Activated CD8-positive, alpha-beta T cell treated with anti-CD3 and anti-CD28 coated beads for 36 hours (primary cell): ENCODE measurements around the gene LENEP. TPM values are rescaled to one million over a fixed set of nuclear protein-coding genes. Genes with fewer than 3 reads are reported as not detected.
A peak's percentile ranks its signal among the peaks of the same experiment; 100 is the strongest.
"Not testable (repeated sequence)": the region's sequence is repeated elsewhere in the genome, so short reads cannot be mapped to it uniquely, and the experiment has no call there.

Experiments used
- ATAC-seq: fragments of 200-7000 bp; cut with Tn5 transposase; one replicate; pipeline ENCODE4 v1.10.0; 2021; ENCODE audit warnings: mild to moderate bottlenecking, moderate library complexity
- CTCF ChIA-PET: fragments of 350-600 bp; sonication (Branson Sonifier 250); formaldehyde crosslinking; loops from one replicate; lab custom pipeline; 2021; ENCODE audit warnings: antibody characterized with exemption; lab: Charles Lee
- POLR2A ChIA-PET: fragments of 350-600 bp; sonication (Branson Sonifier 250); formaldehyde crosslinking; loops from one replicate; lab custom pipeline; 2021; ENCODE audit warnings: antibody characterized with exemption; lab: Charles Lee
- DNase-seq: peaks from one replicate; pipeline ENCODE4 v3.0.0-alpha.2; 2020
- H3K27ac Mint-ChIP-seq: one replicate; pipeline ENCODE4 v1.8.0; 2021; ENCODE audit warnings: mild to moderate bottlenecking, mixed read lengths
- H3K27me3 Mint-ChIP-seq: one replicate; pipeline ENCODE4 v1.8.0; 2021; ENCODE audit warnings: mixed read lengths
- H3K36me3 Mint-ChIP-seq: one replicate; pipeline ENCODE4 v1.8.0; 2021; ENCODE audit warnings: low read depth, mixed read lengths
- H3K4me1 Mint-ChIP-seq: one replicate; pipeline ENCODE4 v1.8.0; 2021; ENCODE audit warnings: low read depth, mixed read lengths
- H3K4me3 Mint-ChIP-seq: one replicate; pipeline ENCODE4 v1.8.0; 2021; ENCODE audit warnings: mild to moderate bottlenecking, moderate library complexity, mixed read lengths
- H3K9me3 Mint-ChIP-seq: one replicate; pipeline ENCODE4 v1.8.0; 2021; ENCODE audit warnings: mixed read lengths
- CTCF ChIP-seq: fragments of 200-600 bp; IDR thresholded peaks from one replicate; pipeline ENCODE4 v1.8.0; 2022; ENCODE audit warnings: antibody characterized with exemption, mild to moderate bottlenecking
- intact Hi-C: fragments of 100-400 bp; cut with micrococcal nuclease; formaldehyde crosslinking; loops from one replicate; pipeline ENCODE4 v1.10.0; 2022
- total RNA-seq, 2 experiments: library from RNA; stranded (reverse); gene quantifications; one replicate each; pipeline ENCODE4 v1.2.3, GENCODE V29; 2021

The LENEP gene
- total RNA-seq, 2 experiments from 2014 or later = not detected

GRCh38 chr1:154978360-154978759, 15.0 kb upstream of the LENEP start:
- no peak for TF ChIP-seq CTCF
- Mint-ChIP-seq H3K4me3 (no peak overlapping the region), H3K4me1 (peaks cover 5% of the 10 kb centered on the region), H3K27me3 (no peaks in the 10 kb centered on the region), H3K36me3 (peaks cover 25% of the 10 kb centered on the region), H3K27ac (no peak overlapping the region), H3K9me3 (no peaks in the 10 kb centered on the region)
- DNase-seq (no peak), ATAC-seq (no peak)
- intact Hi-C loops = no loop called here
- POLR2A ChIA-PET = no interaction called here
- CTCF ChIA-PET = interaction anchor here (1.4 to 13.2 kb wide), 3 partner anchors 20 to 41 kb away, joined by 3 to 108 read pairs (median 7); no protein-coding TSS in a partner anchor

GRCh38 chr1:154982341-154982740, 11.0 kb upstream of the LENEP start:
- no peaks in the 10 kb centered on the region for H3K9me3 Mint-ChIP-seq
- no peak overlapping the region for H3K4me3 Mint-ChIP-seq
- POLR2A ChIA-PET = interaction anchor here (0.6 to 4.8 kb wide), 13 partner anchors 9 to 95 kb away, joined by 3 to 85 read pairs (median 7); partner anchors contain the start of genes CKS1B, LENEP, PBXIP1 and PMVK
- H3K27ac Mint-ChIP-seq = no peak overlapping the region
- ATAC-seq = no peak
- intact Hi-C loops = no loop called here
- TF ChIP-seq CTCF = no peak
- DNase-seq = no peak
- CTCF ChIA-PET = interaction anchor here (1.1 to 13.2 kb wide), 13 partner anchors 12 to 423 kb away, joined by 3 to 108 read pairs (median 6); partner anchors contain the start of genes ADAM15, LENEP and PYGO2
- no peaks in the 10 kb centered on the region for H3K27me3 Mint-ChIP-seq
- H3K36me3 Mint-ChIP-seq = peaks cover 32% of the 10 kb centered on the region
- H3K4me1 Mint-ChIP-seq = peaks cover 13% of the 10 kb centered on the region

GRCh38 chr1:154982897-154983648, 10.3 kb upstream of the LENEP start, which contains the start of gene FLAD1:
TSS of gene FLAD1 (plus strand) at chr1:154983344. CDS start at chr1:154983695, 351 bp downstream.
- DNase-seq = peak; percentile 98
- H3K27ac Mint-ChIP-seq = no peak within 1 kb of the TSS
- H3K9me3 Mint-ChIP-seq = no peaks in the 10 kb centered on the region
- H3K27me3 Mint-ChIP-seq = no peaks in the 10 kb centered on the region
- no peak for TF ChIP-seq CTCF
- H3K36me3 Mint-ChIP-seq = peaks cover 30% of the 10 kb centered on the region
- POLR2A ChIA-PET = interaction anchor here (0.6 to 4.8 kb wide), 15 partner anchors 10 to 146 kb away, joined by 3 to 85 read pairs (median 5); partner anchors contain the start of genes CKS1B, LENEP, PBXIP1 and PMVK
- H3K4me3 Mint-ChIP-seq = no peak within 1 kb of the TSS
- intact Hi-C loops = no loop called here
- ATAC-seq = peak; percentile 99
- H3K4me1 Mint-ChIP-seq = peaks cover 12% of the 10 kb centered on the region
- CTCF ChIA-PET = interaction anchor here (0.6 to 13.2 kb wide), 18 partner anchors 9 to 423 kb away, joined by 3 to 108 read pairs (median 4); partner anchors contain the start of genes ADAM15, LENEP and PYGO2

- POLR2A ChIA-PET = interaction anchor here (0.6 to 4.8 kb wide), 15 partner anchors 11 to 563 kb away, joined by 3 to 85 read pairs (median 5); partner anchors contain the start of genes CKS1B, LENEP, PBXIP1 and PMVK
- intact Hi-C loops = no loop called here
- Mint-ChIP-seq H3K36me3 (peaks cover 33% of the 10 kb centered on the region), H3K4me3 (no peak overlapping the region), H3K27me3 (no peaks in the 10 kb centered on the region), H3K9me3 (no peaks in the 10 kb centered on the region), H3K27ac (no peak overlapping the region), H3K4me1 (peaks cover 18% of the 10 kb centered on the region)
- ATAC-seq (no peak), DNase-seq (no peak)
- CTCF ChIA-PET = interaction anchor here (0.6 to 13.2 kb wide), 18 partner anchors 8 to 424 kb away, joined by 3 to 108 read pairs (median 6); partner anchors contain the start of genes ADAM15, LENEP and PYGO2
- no peak for TF ChIP-seq CTCF
These were observed 9.5 kb upstream of the LENEP start for GRCh38 chr1:154983776-154984466.

GRCh38 chr1:154986736-154987135, 6.7 kb upstream of the LENEP start:
- H3K9me3 Mint-ChIP-seq, H3K27ac Mint-ChIP-seq, ATAC-seq, DNase-seq, H3K4me3 Mint-ChIP-seq, intact Hi-C loops, H3K27me3 Mint-ChIP-seq: not testable (repeated sequence)
- H3K4me1 Mint-ChIP-seq = peaks cover 19% of the 10 kb centered on the region
- POLR2A ChIA-PET = interaction anchor here (2.0 to 2.3 kb wide), 2 partner anchors 12 to 13 kb away, joined by 8 to 9 read pairs; partner anchors contain the start of gene CKS1B
- CTCF ChIA-PET = interaction anchor here (2.1 to 13.2 kb wide), 3 partner anchors 11 to 30 kb away, joined by 7 to 108 read pairs (median 16); partner anchors contain the start of gene PYGO2
- peaks cover 28% of the 10 kb centered on the region for H3K36me3 Mint-ChIP-seq
